ENCODE measurements around the gene GRM2. TPM values are rescaled to one million over a fixed set of nuclear protein-coding genes. Genes with fewer than 3 reads are reported as not detected.

The GRM2 gene
- total and polyA plus RNA-seq, 10 of the 15 experiments (the other 5 are each of a cell fraction or from before 2014, with no cell fraction given), result 0.01 to 0.14 (median 0.06) TPM; not detected in 5

DNA sequence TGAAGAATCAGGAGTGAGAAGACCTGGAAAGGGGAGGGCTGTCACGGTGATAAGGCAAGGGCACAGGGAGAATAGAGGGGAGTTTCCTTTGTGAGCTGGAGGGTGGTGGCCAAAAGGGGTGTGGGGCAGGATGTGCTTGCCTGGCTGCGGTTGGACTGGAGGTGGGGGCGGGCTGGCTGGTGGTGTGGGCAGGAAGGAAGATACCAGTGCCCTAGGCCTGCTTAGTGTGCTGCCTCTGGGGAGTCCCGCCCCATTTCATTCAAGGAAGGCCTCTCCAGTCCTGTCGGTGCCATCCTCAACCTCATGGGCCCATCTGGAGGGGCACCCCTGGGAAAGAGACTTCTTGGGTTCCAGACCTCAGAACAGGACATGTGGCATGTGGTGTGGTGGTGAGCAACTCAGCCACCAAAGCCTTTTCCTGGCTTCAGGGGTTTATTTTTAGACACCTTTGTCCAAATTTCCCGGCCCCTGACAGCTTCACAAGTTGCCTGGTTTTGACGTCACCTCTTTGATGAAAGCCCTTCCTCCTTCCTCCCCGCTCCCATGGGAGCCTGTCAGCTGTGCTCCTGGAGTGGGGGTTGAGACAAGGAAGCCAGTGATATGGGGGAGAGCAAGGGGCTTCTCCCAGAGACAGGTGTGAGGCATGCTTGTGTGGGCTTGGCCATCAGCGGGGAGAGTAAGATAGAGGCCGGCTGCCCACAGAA lies 20.2 kb upstream of the GRM2 start (continued):
- TF ChIP-seq RUNX3 (IDR thresholded peaks at IDR 0.05; ENCODE audit: low read length), result peak; percentile 86
- peak; percentile 36; the same call in 1 of the 2 replicates for TF ChIP-seq PAX5 (IDR thresholded peaks at IDR 0.05; ENCODE audit: borderline replicate concordance, low read depth, low read length)
- TF ChIP-seq EP300 (IDR thresholded peaks at IDR 0.05; ENCODE audit: borderline replicate concordance in 1 of 2, control insufficient read depth in 1 of 2, low read depth in 2 of 2, low read length in 2 of 2), result 0 out of 4 replicates have a peak, but pooled peaks of 1 of the 2 experiments have one; percentile 20
- TF ChIP-seq BCL11A (IDR thresholded peaks at IDR 0.05; ENCODE audit: low read depth, low read length), result no peak
- no peak for TF ChIP-seq BCLAF1 (IDR thresholded peaks at IDR 0.05)
- TF ChIP-seq MLLT1 (IDR thresholded peaks at IDR 0.05), result peak; percentile 41; the same call in 1 of the 2 replicates
- TF ChIP-seq SP1 (IDR thresholded peaks at IDR 0.05; ENCODE audit: low read depth, low read length), result peak; percentile 33
- peak; percentile 63 for TF ChIP-seq MEF2B (IDR thresholded peaks at IDR 0.05; ENCODE audit: partially characterized antibody, poor library complexity, severe bottlenecking)
